ENCODE measurements around the gene IRAK1. TPM values are rescaled to one million over a fixed set of nuclear protein-coding genes. Genes with fewer than 3 reads are reported as not detected.

Gene IRAK1
- total RNA-seq, 1 donor from 2014 or later = 96.9 TPM

DNA sequence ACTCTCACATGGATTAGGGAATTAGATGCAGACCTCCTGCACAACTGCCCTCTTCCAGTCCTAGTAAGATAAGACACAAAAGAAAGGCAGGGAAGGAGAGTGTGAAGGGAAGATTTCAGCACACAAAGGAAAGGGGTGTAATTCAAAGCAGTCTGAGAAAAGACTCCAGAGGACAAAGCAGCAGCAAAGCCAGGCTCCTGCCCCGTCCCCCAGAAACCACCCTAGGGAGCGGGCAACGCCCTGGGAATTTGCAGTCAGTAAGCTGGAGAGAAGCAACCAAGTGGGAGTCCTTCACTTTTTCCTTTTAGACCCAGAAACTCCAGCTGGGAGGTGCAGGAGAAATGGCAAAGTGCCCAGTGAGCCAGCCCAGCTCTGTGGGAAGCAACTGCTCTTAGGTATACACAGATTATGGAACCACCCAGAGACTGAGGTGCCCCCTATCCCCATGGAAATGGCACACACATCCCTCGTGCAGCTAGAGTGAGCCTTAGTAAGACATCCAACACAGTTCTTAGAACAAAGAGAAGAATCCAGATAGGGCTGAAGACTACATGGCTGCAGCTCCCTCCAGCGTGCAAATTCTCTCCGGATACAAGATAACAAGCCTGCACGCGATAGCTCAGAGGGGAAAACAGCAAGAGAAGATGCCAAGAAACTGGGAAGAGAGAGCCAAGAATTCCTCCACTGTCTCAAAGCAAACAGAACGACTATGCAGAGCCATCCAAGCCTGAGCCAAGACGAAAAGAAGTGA is 26.5 kb upstream of the IRAK1 start:
- Mint-ChIP-seq H3K9me3 (ENCODE audit: low read depth) (peaks cover 16% of the 10 kb centered on the region), H3K36me3 (ENCODE audit: insufficient read depth) (peaks cover 17% of the 10 kb centered on the region), H3K4me3 (ENCODE audit: low read depth) (no peak overlapping the region), H3K4me1 (ENCODE audit: low read depth) (peaks cover 26% of the 10 kb centered on the region), H3K27ac (peak overlapping the region; percentile 73), H3K27me3 (no peaks in the 10 kb centered on the region)
- DNase-seq (ENCODE audit: low spot score, unreplicated experiment) = no peak
- TF ChIP-seq, protein P1, sequence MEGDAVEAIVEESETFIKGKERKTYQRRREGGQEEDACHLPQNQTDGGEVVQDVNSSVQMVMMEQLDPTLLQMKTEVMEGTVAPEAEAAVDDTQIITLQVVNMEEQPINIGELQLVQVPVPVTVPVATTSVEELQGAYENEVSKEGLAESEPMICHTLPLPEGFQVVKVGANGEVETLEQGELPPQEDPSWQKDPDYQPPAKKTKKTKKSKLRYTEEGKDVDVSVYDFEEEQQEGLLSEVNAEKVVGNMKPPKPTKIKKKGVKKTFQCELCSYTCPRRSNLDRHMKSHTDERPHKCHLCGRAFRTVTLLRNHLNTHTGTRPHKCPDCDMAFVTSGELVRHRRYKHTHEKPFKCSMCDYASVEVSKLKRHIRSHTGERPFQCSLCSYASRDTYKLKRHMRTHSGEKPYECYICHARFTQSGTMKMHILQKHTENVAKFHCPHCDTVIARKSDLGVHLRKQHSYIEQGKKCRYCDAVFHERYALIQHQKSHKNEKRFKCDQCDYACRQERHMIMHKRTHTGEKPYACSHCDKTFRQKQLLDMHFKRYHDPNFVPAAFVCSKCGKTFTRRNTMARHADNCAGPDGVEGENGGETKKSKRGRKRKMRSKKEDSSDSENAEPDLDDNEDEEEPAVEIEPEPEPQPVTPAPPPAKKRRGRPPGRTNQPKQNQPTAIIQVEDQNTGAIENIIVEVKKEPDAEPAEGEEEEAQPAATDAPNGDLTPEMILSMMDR (IDR thresholded peaks at IDR 0.05; ENCODE audit: unreplicated experiment) = no peak

GRCh38 chrX:154044091-154044490 is 24.4 kb upstream of the IRAK1 start:
- no peaks in the 10 kb centered on the region for H3K27me3 Mint-ChIP-seq
- H3K27ac Mint-ChIP-seq = no peak overlapping the region
- H3K9me3 Mint-ChIP-seq (ENCODE audit: low read depth) = peaks cover 15% of the 10 kb centered on the region
- TF ChIP-seq, protein P1 (IDR thresholded peaks at IDR 0.05; ENCODE audit: unreplicated experiment) = no peak
- no peak overlapping the region for H3K4me3 Mint-ChIP-seq (ENCODE audit: low read depth)
- no peak for DNase-seq (ENCODE audit: low spot score, unreplicated experiment)
- H3K4me1 Mint-ChIP-seq (ENCODE audit: low read depth) = peaks cover 15% of the 10 kb centered on the region
- peaks cover 12% of the 10 kb centered on the region for H3K36me3 Mint-ChIP-seq (ENCODE audit: insufficient read depth)

- DNase-seq (ENCODE audit: low spot score, unreplicated experiment) = no peak
- Mint-ChIP-seq H3K36me3 (ENCODE audit: insufficient read depth) (peaks cover 9% of the 10 kb centered on the region), H3K4me1 (ENCODE audit: low read depth) (peaks cover 14% of the 10 kb centered on the region), H3K27me3 (no peaks in the 10 kb centered on the region), H3K9me3 (ENCODE audit: low read depth) (peaks cover 18% of the 10 kb centered on the region), H3K4me3 (ENCODE audit: low read depth) (no peak overlapping the region), H3K27ac (no peak overlapping the region)
- TF ChIP-seq, protein P1 (IDR thresholded peaks at IDR 0.05; ENCODE audit: unreplicated experiment) = no peak
Observed at GRCh38 chrX:154043003-154043763, 23.5 kb upstream of the IRAK1 start.

GRCh38 chrX:154040863-154041262 is 21.2 kb upstream of the IRAK1 start:
- Mint-ChIP-seq H3K4me3 (ENCODE audit: low read depth) (no peak overlapping the region), H3K36me3 (ENCODE audit: insufficient read depth) (peaks cover 3% of the 10 kb centered on the region), H3K4me1 (ENCODE audit: low read depth) (peaks cover under 1% of the 10 kb centered on the region), H3K27ac (no peak overlapping the region), H3K9me3 (ENCODE audit: low read depth) (peaks cover 8% of the 10 kb centered on the region), H3K27me3 (no peaks in the 10 kb centered on the region)
- DNase-seq (ENCODE audit: low spot score, unreplicated experiment) = no peak
- TF ChIP-seq, protein P1 (IDR thresholded peaks at IDR 0.05; ENCODE audit: unreplicated experiment) = no peak

- no peak for DNase-seq (ENCODE audit: low spot score, unreplicated experiment)
- H3K9me3 Mint-ChIP-seq (ENCODE audit: low read depth) = peaks cover 8% of the 10 kb centered on the region
- TF ChIP-seq, protein P1 (IDR thresholded peaks at IDR 0.05; ENCODE audit: unreplicated experiment) = no peak
- no peaks in the 10 kb centered on the region for H3K27me3 Mint-ChIP-seq
- no peaks in the 10 kb centered on the region for H3K4me1 Mint-ChIP-seq (ENCODE audit: low read depth)
- no peak overlapping the region for H3K4me3 Mint-ChIP-seq (ENCODE audit: low read depth)
- peaks cover 3% of the 10 kb centered on the region for H3K36me3 Mint-ChIP-seq (ENCODE audit: insufficient read depth)
- no peak overlapping the region for H3K27ac Mint-ChIP-seq
Observed at GRCh38 chrX:154040307-154040756, 20.6 kb upstream of the IRAK1 start.
